ENCODE results near the gene SRGAP1.

SRGAP1 gene

DNA sequence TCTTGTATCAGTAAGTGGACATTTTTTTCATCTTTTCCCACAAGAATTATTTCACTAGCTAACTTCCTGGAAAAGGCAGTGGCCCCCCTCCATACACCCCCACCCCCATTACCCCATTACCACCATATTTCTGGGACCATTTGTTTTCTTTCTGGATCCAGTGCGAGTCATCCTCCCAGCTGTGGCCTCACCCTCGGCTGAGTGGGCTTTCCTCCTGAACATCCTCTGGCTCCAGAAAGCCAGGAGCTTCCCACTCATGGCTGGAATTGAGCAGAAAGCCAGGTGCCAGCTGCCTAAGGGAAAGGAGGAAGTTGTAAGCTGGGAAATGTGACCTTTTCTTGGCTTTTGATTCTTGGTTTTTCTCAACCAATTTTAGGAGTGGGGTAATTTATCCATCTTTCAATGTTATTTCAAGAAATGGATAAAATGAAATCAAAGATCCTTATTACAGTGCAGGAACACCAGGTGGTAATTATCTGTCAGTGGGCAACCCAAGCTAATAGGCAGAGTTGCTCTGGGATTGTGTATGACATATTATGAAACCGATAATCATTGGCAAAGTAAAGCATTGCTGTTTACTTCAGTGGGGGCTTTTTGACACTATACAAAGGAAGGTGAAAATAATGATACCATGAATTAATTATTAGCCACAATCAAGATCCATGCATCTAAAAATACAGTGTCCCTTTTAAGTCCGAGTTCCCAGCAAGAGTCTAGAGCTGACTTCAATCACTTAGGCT is 253.0 kb downstream of the SRGAP1 start:
- TF ChIP-seq, protein P1, sequence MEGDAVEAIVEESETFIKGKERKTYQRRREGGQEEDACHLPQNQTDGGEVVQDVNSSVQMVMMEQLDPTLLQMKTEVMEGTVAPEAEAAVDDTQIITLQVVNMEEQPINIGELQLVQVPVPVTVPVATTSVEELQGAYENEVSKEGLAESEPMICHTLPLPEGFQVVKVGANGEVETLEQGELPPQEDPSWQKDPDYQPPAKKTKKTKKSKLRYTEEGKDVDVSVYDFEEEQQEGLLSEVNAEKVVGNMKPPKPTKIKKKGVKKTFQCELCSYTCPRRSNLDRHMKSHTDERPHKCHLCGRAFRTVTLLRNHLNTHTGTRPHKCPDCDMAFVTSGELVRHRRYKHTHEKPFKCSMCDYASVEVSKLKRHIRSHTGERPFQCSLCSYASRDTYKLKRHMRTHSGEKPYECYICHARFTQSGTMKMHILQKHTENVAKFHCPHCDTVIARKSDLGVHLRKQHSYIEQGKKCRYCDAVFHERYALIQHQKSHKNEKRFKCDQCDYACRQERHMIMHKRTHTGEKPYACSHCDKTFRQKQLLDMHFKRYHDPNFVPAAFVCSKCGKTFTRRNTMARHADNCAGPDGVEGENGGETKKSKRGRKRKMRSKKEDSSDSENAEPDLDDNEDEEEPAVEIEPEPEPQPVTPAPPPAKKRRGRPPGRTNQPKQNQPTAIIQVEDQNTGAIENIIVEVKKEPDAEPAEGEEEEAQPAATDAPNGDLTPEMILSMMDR (IDR thresholded peaks at IDR 0.05; ENCODE audit: control extremely low read depth, extremely low read depth, low read depth, missing control alignments): no peak
- ChIA-PET CTCF (interaction anchor here (1.0 to 1.8 kb wide), 2 partner anchors 9 kb away, joined by 3 to 4 read pairs; no protein-coding TSS in a partner anchor), POLR2A (no interaction called here)
- DNase-seq (ENCODE audit: extremely low spot score): no peak

DNA sequence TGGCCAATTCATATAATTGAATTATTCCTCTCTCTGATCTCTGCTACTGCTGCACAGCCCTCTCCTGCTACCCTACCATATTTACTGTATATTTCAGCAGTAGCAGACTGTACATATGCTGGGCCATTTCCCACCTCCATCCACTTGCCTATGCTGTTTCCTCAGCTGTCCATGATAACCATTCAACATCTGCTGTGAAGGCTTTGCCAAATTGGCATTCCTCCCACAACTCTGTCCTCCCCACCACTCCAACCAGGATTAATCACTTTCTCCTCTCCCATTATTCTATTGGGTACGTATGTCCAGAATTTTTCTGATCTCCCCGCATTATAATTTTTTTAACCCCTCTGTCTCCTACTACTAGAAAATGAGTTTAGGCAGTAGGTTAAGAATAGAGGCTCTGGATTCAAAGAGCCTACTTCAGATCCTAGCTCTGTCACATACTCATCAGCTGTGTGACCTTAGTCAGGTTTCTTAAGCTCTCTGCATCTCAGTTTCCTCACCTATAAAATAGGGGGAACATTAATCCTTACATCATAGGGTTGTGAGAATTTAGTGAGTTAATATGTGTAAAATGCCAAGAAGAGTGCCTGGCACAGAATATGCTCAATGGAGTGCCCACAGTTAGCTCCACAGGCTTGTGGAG is 254.3 kb downstream of the SRGAP1 start:
- ChIA-PET POLR2A (no interaction called here), CTCF (interaction anchor here (1.3 to 1.5 kb wide), 2 partner anchors 9 to 32 kb away, joined by 3 to 4 read pairs; no protein-coding TSS in a partner anchor)
- TF ChIP-seq, protein P1 (IDR thresholded peaks at IDR 0.05; ENCODE audit: control extremely low read depth, extremely low read depth, low read depth, missing control alignments): no peak

DNA sequence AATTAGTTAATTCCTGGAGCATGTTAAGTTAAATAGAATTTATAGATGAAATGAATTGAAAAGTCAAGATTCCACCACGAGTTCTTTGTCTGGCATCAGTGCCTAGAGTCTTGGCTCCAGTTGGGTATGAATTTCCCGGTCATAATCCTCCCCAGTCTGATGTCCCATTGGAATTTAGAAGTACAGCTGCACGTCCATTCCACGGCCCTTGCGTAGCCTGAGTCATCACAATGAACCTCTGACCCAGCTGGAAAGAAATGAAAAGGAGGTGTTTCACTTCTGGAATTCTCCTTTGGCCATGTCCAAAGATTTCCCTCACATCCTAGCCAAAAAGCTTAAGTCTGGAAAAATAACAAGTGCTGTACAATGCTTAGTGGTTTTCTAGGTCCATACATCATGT is 254.9 kb downstream of the SRGAP1 start:
- no peak for DNase-seq (ENCODE audit: extremely low spot score)
- ChIA-PET POLR2A (no interaction called here), CTCF (interaction anchor here (1.2 to 1.5 kb wide), 3 partner anchors 10 to 33 kb away, joined by 3 to 4 read pairs (median 3); no protein-coding TSS in a partner anchor)
- TF ChIP-seq, protein P1 (IDR thresholded peaks at IDR 0.05; ENCODE audit: control extremely low read depth, extremely low read depth, low read depth, missing control alignments): no peak

More for the DNA sequence above, 254.3 kb downstream of the SRGAP1 start:
- DNase-seq (ENCODE audit: extremely low spot score): no peak

DNA sequence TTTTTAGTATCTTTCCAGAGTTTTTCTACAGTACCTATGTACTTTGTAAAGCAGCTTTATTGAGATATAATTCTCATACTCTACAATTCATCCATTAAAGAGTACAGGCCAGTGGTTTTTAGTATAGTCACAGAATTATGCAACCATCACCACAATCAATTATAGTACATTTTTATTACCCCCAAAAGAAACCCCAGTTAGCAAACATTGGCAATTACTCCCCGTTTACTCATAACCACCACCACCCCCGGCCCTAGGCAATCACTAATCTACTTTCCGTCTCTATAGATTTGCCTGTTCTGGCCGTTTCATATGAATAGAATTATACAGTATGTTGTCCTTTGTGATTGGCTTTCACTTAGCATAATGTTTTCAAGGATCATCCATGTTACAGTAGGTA is 257.8 kb downstream of the SRGAP1 start:
- CTCF ChIA-PET: no interaction called here
- TF ChIP-seq, protein P1 (IDR thresholded peaks at IDR 0.05; ENCODE audit: control extremely low read depth, extremely low read depth, low read depth, missing control alignments): no peak
- DNase-seq (ENCODE audit: extremely low spot score): no peak
- POLR2A ChIA-PET: no interaction called here

DNA sequence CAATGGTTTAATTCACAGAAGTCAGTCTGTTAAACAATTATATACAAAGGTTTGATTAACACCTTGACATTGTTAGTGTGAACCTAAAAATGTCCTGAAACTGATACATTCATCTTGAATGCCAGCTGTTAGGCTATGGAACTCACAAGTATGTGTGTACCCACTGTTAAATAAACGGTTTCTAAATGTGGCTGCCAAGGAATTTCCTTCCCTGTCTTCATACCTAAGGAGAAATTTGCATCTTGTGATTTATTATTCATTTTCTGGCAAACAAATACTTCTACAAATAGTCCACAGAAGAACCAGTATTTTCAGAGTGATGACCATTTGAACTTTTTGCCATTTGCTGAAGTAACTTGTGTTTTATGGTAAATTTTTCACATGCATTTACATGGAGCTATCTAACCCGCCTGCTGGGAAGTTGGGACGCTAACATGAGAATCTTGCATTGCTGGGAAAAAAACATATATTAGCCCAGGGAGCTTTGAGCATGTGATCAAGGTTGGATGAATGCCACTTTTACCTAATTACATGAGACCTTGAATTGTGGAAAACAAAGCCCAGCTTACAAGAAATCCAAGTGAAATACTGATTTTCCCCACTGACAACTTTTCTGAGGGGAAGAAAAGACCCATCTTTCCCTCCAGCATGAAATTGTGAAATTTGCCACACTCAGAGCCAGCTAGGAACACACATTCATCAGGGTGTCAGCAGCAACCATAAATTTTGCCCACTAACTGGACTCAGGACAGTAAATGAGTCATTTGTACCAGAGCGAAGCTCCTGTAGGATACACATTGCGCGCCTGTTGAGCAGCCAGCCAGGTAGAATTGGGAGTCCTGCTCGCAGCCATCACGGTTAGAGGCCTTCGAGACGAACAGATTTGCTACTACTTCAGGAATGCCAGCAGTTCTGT is 259.6 kb downstream of the SRGAP1 start:
- ChIA-PET CTCF (interaction anchor here (0.9 to 1.2 kb wide), 2 partner anchors 9 to 10 kb away, joined by 4 read pairs; no protein-coding TSS in a partner anchor), POLR2A (no interaction called here)
- TF ChIP-seq, protein P1 (IDR thresholded peaks at IDR 0.05; ENCODE audit: control extremely low read depth, extremely low read depth, low read depth, missing control alignments): no peak
- no peak for DNase-seq (ENCODE audit: extremely low spot score)

DNA sequence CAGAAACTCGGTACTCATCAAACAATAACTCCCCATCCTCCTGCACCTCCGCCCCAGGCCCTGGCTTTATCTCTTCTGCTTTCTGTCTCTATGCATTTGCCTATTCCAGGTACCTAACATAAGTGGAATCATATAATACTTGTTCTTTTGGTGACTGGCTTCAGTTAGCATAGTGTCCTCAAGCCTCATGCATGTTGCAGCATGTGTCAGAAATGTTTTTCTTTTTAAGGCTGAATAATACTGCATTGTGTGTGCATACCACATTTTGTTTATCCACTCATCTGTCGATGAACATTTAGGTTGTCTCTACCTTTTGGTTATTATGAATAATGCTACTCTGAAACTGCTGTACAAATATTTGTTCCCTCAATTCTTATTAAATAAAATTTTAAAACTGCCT is 260.5 kb downstream of the SRGAP1 start:
- ChIA-PET CTCF (no interaction called here), POLR2A (no interaction called here)
- TF ChIP-seq, protein P1 (IDR thresholded peaks at IDR 0.05; ENCODE audit: control extremely low read depth, extremely low read depth, low read depth, missing control alignments): no peak
- DNase-seq (ENCODE audit: extremely low spot score): no peak

Measured in GM10248 (cell line).